Measurements from ENCODE around the gene CDS1. TPM values are rescaled to one million over a fixed set of nuclear protein-coding genes. Genes with fewer than 3 reads are reported as not detected.
A peak's percentile ranks its signal among the peaks of the same experiment; 100 is the strongest.

Gene CDS1
- total and polyA plus RNA-seq, 2 of the 8 experiments (the other 6 are each of a cell fraction or from before 2014, with no cell fraction given) = 8.7 to 13.9 TPM

DNA sequence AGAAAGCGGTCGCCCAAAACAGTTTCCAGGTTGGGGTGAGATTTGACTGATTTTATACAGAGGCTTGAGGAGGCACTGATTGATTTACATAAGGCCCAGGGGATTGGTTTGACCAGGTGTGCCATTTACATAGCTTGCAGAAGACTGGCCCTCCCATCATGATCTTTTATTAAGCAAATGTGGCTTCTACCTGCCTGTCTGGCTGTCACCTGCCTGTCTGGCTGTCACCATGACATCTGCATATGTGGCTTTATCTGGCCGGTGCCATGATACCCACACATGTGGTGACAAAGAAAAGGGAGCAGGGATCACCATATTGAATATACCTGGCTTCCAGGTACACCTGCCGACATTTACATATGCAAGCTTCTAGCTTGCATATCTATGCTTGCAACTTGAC lies 17.0 kb upstream of the CDS1 start (continued):
- TF ChIP-seq, protein P1, sequence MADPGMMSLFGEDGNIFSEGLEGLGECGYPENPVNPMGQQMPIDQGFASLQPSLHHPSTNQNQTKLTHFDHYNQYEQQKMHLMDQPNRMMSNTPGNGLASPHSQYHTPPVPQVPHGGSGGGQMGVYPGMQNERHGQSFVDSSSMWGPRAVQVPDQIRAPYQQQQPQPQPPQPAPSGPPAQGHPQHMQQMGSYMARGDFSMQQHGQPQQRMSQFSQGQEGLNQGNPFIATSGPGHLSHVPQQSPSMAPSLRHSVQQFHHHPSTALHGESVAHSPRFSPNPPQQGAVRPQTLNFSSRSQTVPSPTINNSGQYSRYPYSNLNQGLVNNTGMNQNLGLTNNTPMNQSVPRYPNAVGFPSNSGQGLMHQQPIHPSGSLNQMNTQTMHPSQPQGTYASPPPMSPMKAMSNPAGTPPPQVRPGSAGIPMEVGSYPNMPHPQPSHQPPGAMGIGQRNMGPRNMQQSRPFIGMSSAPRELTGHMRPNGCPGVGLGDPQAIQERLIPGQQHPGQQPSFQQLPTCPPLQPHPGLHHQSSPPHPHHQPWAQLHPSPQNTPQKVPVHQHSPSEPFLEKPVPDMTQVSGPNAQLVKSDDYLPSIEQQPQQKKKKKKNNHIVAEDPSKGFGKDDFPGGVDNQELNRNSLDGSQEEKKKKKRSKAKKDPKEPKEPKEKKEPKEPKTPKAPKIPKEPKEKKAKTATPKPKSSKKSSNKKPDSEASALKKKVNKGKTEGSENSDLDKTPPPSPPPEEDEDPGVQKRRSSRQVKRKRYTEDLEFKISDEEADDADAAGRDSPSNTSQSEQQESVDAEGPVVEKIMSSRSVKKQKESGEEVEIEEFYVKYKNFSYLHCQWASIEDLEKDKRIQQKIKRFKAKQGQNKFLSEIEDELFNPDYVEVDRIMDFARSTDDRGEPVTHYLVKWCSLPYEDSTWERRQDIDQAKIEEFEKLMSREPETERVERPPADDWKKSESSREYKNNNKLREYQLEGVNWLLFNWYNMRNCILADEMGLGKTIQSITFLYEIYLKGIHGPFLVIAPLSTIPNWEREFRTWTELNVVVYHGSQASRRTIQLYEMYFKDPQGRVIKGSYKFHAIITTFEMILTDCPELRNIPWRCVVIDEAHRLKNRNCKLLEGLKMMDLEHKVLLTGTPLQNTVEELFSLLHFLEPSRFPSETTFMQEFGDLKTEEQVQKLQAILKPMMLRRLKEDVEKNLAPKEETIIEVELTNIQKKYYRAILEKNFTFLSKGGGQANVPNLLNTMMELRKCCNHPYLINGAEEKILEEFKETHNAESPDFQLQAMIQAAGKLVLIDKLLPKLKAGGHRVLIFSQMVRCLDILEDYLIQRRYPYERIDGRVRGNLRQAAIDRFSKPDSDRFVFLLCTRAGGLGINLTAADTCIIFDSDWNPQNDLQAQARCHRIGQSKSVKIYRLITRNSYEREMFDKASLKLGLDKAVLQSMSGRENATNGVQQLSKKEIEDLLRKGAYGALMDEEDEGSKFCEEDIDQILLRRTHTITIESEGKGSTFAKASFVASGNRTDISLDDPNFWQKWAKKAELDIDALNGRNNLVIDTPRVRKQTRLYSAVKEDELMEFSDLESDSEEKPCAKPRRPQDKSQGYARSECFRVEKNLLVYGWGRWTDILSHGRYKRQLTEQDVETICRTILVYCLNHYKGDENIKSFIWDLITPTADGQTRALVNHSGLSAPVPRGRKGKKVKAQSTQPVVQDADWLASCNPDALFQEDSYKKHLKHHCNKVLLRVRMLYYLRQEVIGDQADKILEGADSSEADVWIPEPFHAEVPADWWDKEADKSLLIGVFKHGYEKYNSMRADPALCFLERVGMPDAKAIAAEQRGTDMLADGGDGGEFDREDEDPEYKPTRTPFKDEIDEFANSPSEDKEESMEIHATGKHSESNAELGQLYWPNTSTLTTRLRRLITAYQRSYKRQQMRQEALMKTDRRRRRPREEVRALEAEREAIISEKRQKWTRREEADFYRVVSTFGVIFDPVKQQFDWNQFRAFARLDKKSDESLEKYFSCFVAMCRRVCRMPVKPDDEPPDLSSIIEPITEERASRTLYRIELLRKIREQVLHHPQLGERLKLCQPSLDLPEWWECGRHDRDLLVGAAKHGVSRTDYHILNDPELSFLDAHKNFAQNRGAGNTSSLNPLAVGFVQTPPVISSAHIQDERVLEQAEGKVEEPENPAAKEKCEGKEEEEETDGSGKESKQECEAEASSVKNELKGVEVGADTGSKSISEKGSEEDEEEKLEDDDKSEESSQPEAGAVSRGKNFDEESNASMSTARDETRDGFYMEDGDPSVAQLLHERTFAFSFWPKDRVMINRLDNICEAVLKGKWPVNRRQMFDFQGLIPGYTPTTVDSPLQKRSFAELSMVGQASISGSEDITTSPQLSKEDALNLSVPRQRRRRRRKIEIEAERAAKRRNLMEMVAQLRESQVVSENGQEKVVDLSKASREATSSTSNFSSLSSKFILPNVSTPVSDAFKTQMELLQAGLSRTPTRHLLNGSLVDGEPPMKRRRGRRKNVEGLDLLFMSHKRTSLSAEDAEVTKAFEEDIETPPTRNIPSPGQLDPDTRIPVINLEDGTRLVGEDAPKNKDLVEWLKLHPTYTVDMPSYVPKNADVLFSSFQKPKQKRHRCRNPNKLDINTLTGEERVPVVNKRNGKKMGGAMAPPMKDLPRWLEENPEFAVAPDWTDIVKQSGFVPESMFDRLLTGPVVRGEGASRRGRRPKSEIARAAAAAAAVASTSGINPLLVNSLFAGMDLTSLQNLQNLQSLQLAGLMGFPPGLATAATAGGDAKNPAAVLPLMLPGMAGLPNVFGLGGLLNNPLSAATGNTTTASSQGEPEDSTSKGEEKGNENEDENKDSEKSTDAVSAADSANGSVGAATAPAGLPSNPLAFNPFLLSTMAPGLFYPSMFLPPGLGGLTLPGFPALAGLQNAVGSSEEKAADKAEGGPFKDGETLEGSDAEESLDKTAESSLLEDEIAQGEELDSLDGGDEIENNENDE (IDR thresholded peaks at IDR 0.05; ENCODE audit: insufficient replicate concordance, low read length) = peak; percentile 13
- TF ChIP-seq PHF8 (conservative IDR thresholded peaks at IDR 0.05; ENCODE audit: low read depth, low read length) (no peak), TCF12 (IDR thresholded peaks at IDR 0.05; ENCODE audit: low read depth, low read length) (peak; percentile 90), TEAD4 (IDR thresholded peaks at IDR 0.05; ENCODE audit: low read depth, low read length) (no peak), SAP30 (IDR thresholded peaks at IDR 0.05; ENCODE audit: insufficient read depth, insufficient replicate concordance, low read length) (peak; percentile 64), ASH2L (IDR thresholded peaks at IDR 0.05; ENCODE audit: low read length) (no peak), TBP (IDR thresholded peaks at IDR 0.05; ENCODE audit: low read depth, low read length) (peak; percentile 33; the same call in 1 of the 2 replicates), SIN3A (conservative IDR thresholded peaks at IDR 0.05 in 1 of 2, IDR thresholded peaks at IDR 0.05 in 1 of 2; ENCODE audit: low read depth in 1 of 2, low read length in 2 of 2) (peak; percentile 97 to 99)
- TF ChIP-seq, protein P2, sequence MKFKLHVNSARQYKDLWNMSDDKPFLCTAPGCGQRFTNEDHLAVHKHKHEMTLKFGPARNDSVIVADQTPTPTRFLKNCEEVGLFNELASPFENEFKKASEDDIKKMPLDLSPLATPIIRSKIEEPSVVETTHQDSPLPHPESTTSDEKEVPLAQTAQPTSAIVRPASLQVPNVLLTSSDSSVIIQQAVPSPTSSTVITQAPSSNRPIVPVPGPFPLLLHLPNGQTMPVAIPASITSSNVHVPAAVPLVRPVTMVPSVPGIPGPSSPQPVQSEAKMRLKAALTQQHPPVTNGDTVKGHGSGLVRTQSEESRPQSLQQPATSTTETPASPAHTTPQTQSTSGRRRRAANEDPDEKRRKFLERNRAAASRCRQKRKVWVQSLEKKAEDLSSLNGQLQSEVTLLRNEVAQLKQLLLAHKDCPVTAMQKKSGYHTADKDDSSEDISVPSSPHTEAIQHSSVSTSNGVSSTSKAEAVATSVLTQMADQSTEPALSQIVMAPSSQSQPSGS (IDR thresholded peaks at IDR 0.05; ENCODE audit: low read length) = peak; percentile 44; the same call in 1 of the 2 replicates

All from H1 (cell line).